GM21515 (cell line): ENCODE results near the gene NLRC5.
"Not testable (repeated sequence)": the region's sequence is repeated elsewhere in the genome, so short reads cannot be mapped to it uniquely, and the experiment has no call there.

Experiments used
- ATAC-seq: cut with Tn5 transposase; IDR thresholded peaks from one replicate; pipeline ENCODE4 v1.9.1; 2021; ENCODE audit not compliant: unreplicated experiment

Gene NLRC5

DNA sequence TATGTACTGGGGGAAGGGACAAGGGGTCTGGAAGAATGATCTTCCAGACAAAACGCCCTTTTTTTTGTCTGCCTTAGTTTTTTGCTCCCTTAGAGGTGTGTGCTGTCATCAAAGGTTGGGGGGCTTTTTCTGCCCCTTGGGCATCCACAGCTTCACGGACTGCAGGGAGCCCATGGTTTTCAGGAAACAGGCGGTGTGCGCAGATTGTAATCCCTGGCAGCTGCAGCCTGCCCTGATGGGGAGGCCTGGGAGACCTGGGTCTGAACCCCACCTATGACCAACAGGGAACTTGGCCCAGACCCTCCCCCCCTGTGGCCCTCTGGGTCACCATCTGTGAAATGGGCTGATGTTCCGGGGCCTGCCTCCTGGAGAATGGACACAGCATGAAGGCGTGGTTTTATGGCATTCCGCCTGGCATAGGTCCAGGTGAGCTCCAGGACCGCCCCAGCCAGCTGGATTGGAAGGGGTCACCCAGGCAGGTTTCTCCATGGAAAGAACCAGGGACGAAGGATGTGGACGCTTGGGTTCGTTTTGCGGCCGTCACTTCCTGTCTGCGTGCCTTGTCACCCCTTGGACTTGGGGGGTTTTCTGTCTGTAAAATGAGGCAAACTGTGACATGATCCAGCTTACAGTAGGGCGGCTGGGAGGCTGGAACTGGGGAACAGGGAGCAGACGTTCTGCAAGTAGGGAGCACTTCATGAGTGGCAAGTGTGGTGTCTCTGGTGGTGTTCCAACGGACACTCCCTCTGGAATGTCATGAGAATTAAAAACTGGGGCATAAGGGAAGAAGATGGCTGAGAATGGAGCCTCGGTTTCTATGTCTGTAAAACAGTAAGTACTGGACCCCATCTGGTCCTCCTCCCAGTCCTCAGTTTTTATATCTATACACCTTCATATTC is 104.6 kb downstream of the NLRC5 start:
- no peak for ATAC-seq

DNA sequence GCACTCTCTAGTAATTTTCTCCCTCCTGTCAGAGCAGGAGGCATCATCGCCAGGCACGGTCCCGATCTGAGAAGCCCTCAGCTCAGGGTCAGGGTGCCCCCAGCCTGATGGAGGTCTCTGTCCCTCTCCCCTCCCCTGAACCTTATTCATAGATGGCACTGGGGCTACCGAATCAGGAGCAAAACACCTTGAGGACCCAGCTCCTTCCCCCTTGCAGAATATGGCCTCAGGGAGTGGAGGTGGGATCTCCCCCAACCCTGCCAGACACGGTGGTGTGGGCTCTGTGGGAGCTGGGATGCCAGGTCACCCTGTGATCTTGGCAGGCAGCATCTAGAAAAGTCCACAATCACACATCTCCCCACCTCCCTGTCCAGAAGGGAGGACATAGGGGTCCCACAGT is 105.6 kb downstream of the NLRC5 start:
- ATAC-seq: no peak

DNA sequence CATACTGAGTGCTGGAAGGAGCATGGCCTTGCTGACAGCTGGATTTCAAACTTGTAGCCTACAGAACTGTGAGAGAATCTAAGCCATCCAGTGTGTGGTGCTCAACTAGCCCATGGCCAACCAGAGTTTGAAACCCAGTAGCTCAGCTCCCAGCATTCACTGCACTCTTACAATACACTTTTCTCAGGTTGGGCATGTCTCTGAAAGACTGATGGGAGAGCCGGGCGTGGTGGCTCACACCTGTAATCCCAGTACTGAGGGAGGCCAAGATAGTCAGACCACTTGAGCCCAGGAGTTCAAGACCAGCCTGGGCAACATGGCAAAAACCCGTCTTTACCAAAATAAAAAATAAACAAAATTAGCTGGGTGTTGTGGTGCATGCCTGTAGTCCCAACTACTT is 106.8 kb downstream of the NLRC5 start:
- ATAC-seq: no peak

DNA sequence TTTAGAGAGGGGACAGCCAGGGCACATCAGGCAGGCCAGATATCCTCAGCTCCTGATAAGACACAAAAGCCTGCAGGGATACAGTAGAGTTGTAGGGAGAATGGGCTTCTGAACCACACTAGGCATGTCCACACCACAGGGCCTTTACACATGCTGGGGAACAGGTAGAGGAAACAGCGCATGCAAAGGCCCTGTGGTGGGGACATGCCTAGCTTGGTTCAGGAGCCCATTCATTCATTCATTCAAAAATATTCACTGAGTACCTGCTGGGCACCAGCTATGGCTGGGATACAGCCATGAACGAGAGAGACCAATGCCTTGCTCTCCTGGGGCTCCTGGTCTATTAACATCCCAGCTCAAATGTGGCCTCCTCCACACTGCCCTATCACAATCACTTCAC is 107.4 kb downstream of the NLRC5 start:
- no peak for ATAC-seq

DNA sequence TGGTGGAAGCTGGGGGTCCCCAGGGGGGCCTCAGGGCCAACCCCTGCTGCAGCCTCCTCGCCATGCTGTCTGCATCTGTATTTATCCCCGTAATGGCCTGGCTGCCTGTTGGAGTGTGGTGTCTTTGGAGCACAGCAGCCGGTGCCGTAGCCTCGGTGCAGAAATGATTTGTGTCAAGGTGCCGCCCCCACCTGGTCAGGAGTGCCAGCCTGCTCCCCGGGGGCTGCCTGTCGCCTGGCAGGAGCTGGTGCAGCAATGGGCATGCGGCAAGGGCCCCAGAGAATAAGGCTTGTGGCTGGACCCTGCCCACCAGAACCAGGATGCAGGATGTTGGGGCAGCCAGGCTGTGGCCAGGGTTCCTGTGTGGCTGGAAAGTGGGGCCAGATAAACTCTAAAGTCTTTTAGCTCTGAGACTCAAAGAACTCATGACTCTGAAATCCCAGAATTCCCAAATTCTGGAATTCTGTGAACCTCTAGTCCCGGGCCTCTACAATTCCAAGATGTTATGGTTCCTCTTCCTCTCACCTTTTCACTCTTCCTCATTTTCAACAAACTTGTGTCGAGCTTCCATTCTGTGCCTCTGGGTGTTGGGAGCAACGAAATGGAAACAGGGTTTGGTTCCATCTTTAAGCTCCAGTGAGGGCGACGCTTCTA is 109.0 kb downstream of the NLRC5 start:
- ATAC-seq: no peak

DNA sequence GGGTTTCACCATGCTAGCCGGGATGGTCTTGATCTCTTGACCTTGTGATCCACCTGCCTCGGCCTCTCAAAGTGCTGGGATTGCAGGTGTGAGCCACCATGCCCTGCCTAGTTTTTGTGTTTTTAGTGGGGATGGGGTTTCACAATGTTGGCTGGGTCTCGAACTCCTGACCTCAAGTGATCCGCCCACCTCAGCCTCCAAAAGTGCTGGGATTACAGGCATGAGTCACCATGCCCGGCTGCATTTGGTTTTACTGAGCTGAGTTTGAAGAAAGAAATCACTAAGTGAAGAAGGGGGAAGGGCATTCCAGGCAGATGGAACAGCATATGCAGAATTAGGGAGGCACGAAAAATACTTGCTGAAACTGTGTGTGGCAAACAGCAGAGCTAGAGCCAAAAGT is 110.6 kb downstream of the NLRC5 start:
- not testable (repeated sequence) for ATAC-seq

DNA sequence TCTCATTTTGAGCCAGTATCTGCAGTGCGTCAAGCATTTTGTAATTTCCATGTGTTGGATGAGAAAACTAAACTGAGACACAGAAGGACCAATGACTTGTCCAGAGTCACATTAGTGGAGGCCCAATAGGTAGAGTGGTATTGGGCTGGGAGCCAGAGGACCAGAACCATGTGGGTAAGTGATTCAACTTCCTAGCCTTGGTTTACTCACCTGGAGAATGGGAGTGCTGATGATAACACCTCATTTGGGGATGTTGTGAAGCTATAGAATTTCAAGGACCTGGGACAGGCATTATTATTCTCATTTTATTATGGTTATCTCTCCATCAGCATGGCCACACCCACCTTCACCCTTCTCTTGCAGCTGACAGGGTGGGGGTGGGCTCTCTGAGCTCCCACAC is 111.1 kb downstream of the NLRC5 start:
- no peak for ATAC-seq

DNA sequence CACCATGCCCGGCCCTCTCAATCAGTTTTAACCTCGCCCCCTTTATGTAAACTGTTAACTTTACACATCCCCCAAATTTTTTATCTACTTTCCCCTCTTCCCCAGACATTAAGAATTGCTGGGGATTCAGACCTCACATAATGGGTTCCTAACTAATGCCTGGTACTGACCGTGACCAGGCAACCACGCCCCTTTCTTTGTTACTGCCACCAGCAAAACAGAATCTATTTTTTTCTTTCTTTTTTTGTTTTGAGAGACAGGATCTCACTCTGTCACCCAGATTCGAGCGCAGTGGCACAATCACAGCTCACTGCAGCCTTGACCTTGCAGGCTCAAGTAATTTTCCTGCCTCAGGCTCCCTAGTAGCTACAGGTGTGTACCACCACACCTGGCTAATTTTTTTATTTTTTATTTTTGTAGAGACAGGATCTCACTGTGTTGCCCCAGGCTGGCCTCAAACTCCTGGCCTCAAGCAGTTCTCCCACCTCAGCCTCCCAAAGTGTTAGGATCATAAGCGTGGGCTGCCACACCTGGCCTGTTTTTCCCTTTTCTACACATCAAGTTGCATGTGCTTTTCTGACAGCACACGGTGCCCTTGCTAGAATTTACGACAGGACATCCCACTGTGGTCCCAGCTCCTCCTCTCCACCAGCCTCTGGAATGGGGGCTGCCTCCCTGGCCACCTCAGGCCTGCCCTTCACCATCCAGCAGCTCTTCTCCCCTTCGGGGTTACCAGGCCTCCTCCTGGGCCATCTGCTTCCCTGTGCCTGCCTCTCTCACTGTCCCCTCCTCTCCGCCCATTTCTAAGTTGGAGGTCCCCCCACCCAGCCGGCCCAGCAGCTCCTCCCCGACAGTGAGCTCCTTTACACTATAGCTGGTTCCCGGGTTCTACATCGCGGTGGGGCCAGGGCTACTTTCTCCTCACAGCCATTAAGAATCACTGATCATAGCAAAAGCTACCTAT is 113.8 kb downstream of the NLRC5 start:
- no peak for ATAC-seq

DNA sequence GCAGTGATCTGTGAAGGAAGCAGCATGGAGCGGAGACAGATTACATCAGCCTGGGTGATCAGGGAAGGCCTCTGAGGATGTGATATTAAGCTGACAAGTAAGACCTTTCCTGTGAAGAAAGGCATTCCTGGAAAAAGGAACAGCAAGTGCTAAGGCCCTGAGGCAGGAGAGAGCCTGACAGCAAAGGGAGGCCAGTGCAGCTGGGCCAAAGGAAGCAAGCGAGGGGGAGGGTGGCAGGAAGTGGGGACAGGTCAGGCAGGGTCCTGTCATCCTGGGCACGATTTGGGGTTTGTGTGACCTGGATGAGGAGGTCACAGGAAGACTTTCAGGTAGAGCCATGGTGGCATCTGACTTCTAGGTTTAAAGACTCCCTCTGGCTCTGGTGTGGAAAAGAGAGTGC is 115.3 kb downstream of the NLRC5 start:
- ATAC-seq: no peak

DNA sequence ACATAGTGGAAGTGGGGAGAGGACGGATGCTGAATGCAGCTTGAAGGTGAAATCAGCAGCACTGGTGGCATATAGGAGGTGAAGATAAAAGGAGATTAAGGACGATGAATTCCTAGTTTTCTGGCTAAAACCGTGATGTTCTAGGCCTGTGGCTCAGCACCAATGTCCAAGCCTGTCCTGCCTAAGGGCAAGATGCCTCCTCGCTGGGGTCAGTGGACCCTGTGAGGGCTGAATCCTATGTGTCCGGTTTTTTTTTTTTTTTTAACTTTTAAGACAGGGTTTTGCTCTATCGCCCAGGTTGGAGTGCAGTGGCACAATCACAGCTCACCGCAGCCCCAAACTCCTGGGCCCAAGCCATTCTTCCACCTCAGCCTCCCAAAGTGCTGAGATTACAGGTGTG is 115.8 kb downstream of the NLRC5 start:
- ATAC-seq: no peak

DNA sequence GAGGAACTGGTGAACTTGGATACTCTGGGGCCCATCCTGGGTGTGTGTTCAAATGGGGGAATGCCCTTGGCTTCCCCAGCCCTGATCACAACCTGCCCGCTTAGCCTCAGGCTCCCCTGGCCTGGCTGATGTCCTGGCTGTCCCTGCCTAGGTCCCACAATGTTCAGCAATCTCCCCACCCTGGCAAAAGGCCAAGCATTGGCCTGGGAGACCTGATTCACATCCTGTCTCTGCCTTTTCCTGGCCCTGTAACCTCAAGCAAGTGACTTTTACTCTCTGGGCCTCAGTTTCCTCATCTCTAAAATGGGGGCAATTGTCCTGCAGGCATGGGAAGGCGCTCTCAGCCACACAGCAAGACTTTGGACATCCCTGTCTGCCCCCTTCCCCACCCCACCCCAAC is 117.4 kb downstream of the NLRC5 start:
- no peak for ATAC-seq

DNA sequence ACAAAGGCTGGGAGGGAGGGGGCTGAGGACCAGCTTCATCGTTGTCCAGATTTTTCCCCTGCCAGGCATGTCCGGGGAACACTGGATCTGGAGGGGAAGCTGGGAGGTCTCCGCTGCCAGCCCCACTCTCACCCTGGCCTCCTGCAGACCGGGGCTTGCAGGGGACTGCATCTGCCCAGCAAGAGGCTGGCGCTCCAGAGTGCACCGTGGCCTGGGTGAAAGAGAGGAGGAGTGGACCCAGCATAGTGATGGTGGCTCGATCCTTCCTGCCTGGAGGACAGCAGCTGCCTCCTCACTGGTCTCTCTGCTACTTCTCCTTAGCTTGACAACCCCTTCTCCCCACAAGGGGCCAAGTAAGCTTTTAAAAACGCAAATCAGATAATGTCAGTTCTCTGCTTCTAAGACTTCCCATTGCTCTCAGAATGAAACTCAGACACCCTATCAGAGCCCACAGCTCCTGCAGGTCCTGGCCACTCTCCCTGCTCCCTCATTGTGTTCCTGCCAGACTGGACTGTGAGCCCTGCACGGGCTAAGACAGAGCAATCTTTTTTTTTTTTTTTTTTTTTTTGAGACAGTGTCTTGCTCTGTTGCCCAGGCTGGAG is 118.1 kb downstream of the NLRC5 start:
- no peak for ATAC-seq

DNA sequence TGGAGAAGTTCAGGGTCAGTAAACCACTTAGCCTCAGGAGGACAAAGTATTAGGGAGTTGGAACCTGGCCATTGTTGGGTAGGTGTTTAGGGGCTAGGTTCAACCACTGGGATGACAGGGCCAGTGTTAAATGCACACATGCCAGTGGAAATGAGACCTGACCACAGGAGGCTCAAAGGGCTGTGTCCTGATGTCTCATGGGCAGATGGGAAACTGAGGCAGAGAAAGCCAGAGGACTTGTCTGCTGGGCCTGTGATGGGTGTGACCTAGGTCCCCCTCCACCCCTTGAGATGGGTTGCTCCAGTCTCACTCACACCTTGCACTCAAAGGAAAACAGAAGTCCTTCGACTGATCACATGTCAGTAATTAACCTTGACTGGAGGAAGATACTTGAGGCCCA is 119.1 kb downstream of the NLRC5 start:
- no peak for ATAC-seq

DNA sequence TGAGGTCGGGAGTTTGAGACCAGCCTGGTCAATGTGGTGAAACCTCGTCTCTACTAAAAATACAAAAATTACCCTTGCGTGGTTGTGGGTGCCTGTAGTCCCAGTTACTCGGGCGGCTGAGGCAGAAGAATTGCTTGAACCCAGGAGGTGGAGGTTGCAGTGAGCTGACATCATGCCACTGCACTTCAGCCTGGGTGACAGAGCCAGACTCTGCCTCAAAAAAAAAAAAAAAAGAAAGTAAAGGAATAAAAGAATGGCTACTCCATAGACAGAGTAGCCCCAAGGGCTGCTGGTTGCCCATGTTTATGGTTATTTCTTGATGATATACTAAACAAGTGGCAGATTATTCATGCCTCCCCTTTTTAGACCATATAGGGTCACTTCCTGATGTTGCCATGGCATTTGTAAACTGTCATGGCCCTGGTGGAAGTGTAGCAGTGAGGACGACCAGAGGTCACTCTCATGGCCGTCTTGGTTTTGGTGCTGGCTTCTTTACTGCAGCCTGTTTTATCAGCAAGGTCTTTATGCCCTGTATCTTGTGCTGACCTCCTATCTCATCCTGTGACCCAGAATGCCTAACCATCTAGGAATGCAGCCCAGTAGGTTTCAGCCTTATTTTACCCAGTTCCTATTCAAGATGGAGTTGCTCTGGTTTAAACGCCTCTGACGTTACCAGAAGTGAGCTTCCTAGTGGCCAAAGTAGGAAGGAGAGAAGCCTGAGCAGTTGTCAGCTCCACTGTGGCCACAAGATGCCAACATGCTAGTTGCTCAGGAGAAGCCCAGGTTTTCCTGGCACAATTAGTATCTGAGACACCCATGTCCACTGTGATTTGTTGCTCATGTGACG is 120.1 kb downstream of the NLRC5 start:
- ATAC-seq: not testable (repeated sequence)

DNA sequence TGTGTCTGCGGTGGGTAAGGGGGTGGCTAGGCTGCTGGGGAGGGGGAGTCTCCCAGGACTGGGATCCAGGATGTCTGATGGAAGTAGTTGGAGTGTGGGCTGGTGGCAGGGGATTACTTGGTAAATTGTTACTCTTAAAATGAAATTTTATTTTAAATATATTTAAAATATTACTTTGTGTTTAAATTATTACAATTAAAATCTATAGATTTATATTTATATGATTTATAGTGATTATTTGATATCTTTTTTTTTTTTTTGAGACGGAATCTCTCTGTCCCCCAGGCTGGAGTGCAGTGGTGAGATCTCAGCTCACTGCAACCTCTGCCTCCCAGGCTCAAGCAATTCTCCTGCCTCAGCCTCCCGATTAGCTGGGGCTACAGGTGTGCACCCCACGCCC is 121.6 kb downstream of the NLRC5 start:
- ATAC-seq: no peak

DNA sequence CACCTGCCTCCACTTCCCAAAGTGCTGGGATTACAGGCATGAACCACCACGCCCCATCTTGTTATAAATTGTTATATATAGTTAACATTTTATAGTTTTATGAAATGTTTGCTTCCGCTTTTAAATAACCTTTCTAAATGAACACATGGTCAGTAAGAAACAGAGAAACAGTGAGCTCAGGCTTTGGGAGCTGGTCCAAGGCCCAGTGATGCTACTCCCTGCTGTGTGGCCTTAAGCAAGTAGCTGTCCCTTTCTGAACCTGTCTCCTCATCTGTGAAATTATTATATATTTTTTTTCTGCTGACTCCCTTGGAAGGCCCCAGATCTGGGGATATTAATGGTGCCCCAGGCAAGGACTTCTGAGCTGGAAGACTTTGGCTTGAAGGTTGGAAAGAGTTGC is 122.1 kb downstream of the NLRC5 start:
- ATAC-seq: no peak

DNA sequence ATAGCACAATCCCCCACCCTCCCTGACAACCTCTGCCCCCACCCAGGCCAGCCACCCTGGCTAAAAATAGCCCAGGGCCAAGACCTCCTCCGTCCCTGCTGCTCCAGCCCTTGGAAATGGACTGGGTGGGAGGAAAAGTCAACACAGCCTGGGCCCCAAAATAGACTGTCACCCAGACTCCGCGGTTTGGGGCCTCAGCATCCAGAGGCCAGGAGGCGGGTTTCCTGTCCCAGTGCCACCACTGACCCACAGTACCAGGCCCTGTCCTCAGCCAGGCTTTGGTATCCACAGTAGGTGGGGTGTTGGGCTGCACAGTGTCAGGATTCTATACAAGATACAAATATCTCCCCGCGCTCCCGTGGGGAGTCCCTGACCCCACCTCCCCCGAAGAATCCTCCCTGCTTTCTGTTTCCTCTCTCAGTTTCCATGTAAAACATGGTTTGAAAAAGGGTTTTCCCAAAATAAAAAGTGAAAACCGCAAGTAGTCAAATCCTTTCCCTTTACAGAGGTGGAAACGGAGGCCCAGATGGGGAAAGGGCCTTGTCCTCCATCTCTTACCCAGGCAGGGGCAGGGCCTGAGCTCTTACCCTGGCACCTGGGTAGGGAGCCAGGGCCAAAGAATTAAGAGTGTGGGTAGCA is 123.2 kb downstream of the NLRC5 start:
- ATAC-seq: no peak

DNA sequence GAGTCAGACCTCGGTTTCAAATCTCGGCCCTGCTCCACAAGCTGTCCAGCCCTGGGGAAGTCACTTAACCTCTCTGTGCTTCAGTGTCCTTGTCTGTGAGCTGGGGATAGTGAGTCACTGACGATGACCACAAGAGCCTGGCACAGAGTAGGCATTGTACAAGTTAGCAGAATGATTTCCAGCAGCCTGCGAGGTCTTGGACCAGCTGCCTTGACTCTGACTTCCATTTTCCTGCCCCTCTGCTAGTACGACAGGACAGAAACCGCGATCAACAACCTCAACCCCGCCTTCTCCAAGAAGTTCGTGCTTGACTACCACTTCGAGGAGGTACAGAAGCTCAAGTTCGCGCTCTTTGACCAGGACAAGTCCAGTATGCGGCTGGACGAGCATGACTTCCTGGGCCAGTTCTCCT is 123.7 kb downstream of the NLRC5 start:
- no peak for ATAC-seq

DNA sequence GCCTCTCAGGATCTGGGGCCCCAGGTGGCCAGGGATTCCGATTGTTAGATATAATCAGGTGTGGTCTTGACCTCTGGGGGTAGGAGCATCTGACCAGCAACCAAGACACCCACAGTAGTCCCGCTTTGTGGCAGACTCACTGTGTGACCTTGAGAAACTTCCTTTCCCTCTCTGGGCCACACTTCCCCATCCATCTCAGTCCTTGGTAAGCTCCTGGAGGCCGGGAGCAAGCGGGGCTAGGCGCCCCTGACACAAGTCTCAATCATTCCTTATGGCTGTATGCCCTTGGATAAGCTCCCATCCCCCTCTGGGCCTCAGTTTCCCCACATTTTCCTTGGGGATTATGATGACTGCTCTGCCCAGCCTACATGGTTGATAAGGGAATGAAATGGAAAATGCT is 124.3 kb downstream of the NLRC5 start:
- ATAC-seq: no peak

DNA sequence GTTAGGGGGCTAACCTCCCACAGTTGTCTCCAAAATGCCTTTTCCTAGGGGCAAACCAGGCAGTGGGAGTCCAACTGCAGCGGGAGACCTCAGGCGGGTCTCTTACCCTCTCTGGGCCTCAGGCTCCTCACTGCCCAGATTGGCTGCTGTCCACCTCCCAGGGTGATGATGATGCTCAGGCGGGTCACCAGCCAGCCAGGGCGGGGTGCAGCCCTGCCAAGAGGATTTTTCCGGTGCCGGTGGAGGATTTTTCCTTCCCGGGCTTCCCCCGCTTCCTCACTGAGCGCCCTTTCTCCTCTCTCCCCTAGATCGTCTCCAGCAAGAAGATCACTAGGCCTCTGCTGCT is 125.8 kb downstream of the NLRC5 start:
- ATAC-seq: no peak
